Esophagus muscularis mucosa (tissue), 4 donors: Measurements from ENCODE around the gene C11orf65. TPM values are rescaled to one million over a fixed set of nuclear protein-coding genes. Genes with fewer than 3 reads are reported as not detected.
"Not testable (repeated sequence)": the region's sequence is repeated elsewhere in the genome, so short reads cannot be mapped to it uniquely, and the experiment has no call there.

Experiments
- DNase-seq: peaks from one replicate; pipeline ENCODE4 v3.0.0-alpha.2; 2017; ENCODE audit errors: extremely low spot score
- H3K27ac ChIP-seq, 4 donors: fragments of 200-600 bp; sonication (generic); replicated peaks in 1 of 4; 1 replicate in 3 of 4; 2 replicates in 1 of 4; pipeline ENCODE4 v1.5.1; 2016 to 2019; ENCODE audit warnings: mild to moderate bottlenecking in 1 of 4
- H3K27me3 ChIP-seq, 4 donors: fragments of 200-600 bp; sonication (generic); one replicate each; pipeline versions ENCODE4 v1.5.1 to v1.6.0; 2016 to 2019
- H3K36me3 ChIP-seq, 4 donors: fragments of 200-600 bp; sonication (generic); one replicate each; pipeline ENCODE4 v1.5.1; 2016 to 2019
- H3K4me1 ChIP-seq, 4 donors: fragments of 200-600 bp; sonication (generic); one replicate each; pipeline ENCODE4 v1.5.1; 2016 to 2019
- H3K4me3 ChIP-seq, 4 donors: fragments of 200-600 bp; sonication (generic); 1 replicate in 2 of 4; 2 replicates in 2 of 4; pipeline ENCODE4 v1.5.1; 2016 to 2019; ENCODE audit warnings: mild to moderate bottlenecking in 4 of 4, moderate library complexity in 1 of 4
- H3K9me3 ChIP-seq, 4 donors: fragments of 200-600 bp; sonication (generic); 1 replicate in 3 of 4; 2 replicates in 1 of 4; pipeline ENCODE4 v1.5.1; 2016 to 2019
- CTCF ChIP-seq, 3 experiments: fragments of 200-600 bp in 2 of 3; fragments of 450-650 bp in 1 of 3; sonication (generic) in 2 of 3; IDR thresholded peaks; one replicate each; pipeline ENCODE4 v1.5.1; 2017 to 2019; ENCODE audit warnings: antibody characterized with exemption in 3 of 3, mild to moderate bottlenecking in 2 of 3, moderate library complexity in 1 of 3
- EP300 ChIP-seq: sonication (generic); formaldehyde crosslinking; IDR thresholded peaks from one replicate; pipeline ENCODE4 v1.6.1; 2017; ENCODE audit warnings: antibody characterized with exemption
- POLR2A ChIP-seq: fragments of 450-650 bp; IDR thresholded peaks from one replicate; pipeline ENCODE4 v1.6.1; 2017; ENCODE audit warnings: antibody characterized with exemption, moderate library complexity, mild to moderate bottlenecking, low read depth
- POLR2AphosphoS5 ChIP-seq, 2 donors: sonication (generic); formaldehyde crosslinking; IDR thresholded peaks; one replicate each; pipeline ENCODE4 v1.6.1; 2017; ENCODE audit warnings: antibody characterized with exemption in 2 of 2
- WGBS: methylation state at CpG from one replicate; pipeline ENCODE4 v1.1.5; 2018; 5-methylcytosine and 5-hydroxymethylcytosine counted together
- intact Hi-C: fragments of 100-400 bp; cut with DNase I; formaldehyde crosslinking; loops from one replicate; pipeline ENCODE4 v1.15.1; 2023
- total RNA-seq, 4 donors: library from RNA; depleted of rRNA; stranded (reverse); fragments of >200 nt; gene quantifications; one replicate each; pipeline versions ENCODE4 v1.1.0 to v1.2.1, GENCODE V29; 2016

The C11orf65 gene
- total RNA-seq, 4 donors from 2014 or later = 0.06 to 0.63 (median 0.33) TPM; not detected in 1

GRCh38 chr11:108403052-108403451 lies 64.3 kb downstream of the C11orf65 start:
- H3K4me1 ChIP-seq = no peaks in the 10 kb centered on the region
- H3K9me3 ChIP-seq = no peaks in the 10 kb centered on the region
- WGBS = 84% methylated on average over 1 of the region's 1 CpG
- no peak overlapping the region for H3K27ac ChIP-seq
- no peaks in the 10 kb centered on the region for H3K36me3 ChIP-seq
- no peaks in the 10 kb centered on the region for H3K27me3 ChIP-seq
- no peak for TF ChIP-seq EP300
- no peak for TF ChIP-seq POLR2AphosphoS5 (IDR thresholded peaks at IDR 0.05)
- intact Hi-C loops = no loop called here
- no peak overlapping the region for H3K4me3 ChIP-seq
- DNase-seq = no peak

- no peaks in the 10 kb centered on the region for H3K27me3 ChIP-seq
- H3K27ac ChIP-seq = no peak overlapping the region
- no peaks in the 10 kb centered on the region for H3K9me3 ChIP-seq
- TF ChIP-seq EP300 (no peak), POLR2A (no peak), CTCF (IDR thresholded peaks at IDR 0.05) (no peak), POLR2AphosphoS5 (IDR thresholded peaks at IDR 0.05) (no peak)
- no peaks in the 10 kb centered on the region for H3K36me3 ChIP-seq
- no peak for DNase-seq
- no peak overlapping the region for H3K4me3 ChIP-seq
- intact Hi-C loops = no loop called here
- no peaks in the 10 kb centered on the region for H3K4me1 ChIP-seq
- 100% methylated on average over 1 of the region's 1 CpG for WGBS
Observed at GRCh38 chr11:108402241-108402640, 65.1 kb downstream of the C11orf65 start.

- no peak for DNase-seq
- Histone ChIP-seq H3K9me3 (no peaks in the 10 kb centered on the region), H3K4me3 (no peak overlapping the region), H3K4me1 (no peaks in the 10 kb centered on the region), H3K27ac (no peak overlapping the region), H3K27me3 (no peaks in the 10 kb centered on the region), H3K36me3 (no peaks in the 10 kb centered on the region)
- no peak for TF ChIP-seq CTCF (IDR thresholded peaks at IDR 0.05)
- no peak for TF ChIP-seq POLR2AphosphoS5 (IDR thresholded peaks at IDR 0.05)
- TF ChIP-seq POLR2A = no peak
- TF ChIP-seq EP300 = no peak
- intact Hi-C loops = no loop called here
- WGBS = 74% methylated on average over 6 of the region's 6 CpGs
Observed at GRCh38 chr11:108398439-108398838, 68.9 kb downstream of the C11orf65 start.

- H3K9me3 ChIP-seq, H3K27ac ChIP-seq, DNase-seq, intact Hi-C loops, H3K4me1 ChIP-seq, H3K4me3 ChIP-seq, H3K36me3 ChIP-seq, H3K27me3 ChIP-seq: not testable (repeated sequence)
- WGBS = 94% methylated on average over 6 of the region's 6 CpGs
Observed at GRCh38 chr11:108396672-108397071, 70.7 kb downstream of the C11orf65 start.

- no peak for DNase-seq
- WGBS = 100% methylated on average over 1 of the region's 4 CpGs
- Histone ChIP-seq H3K4me1 (no peaks in the 10 kb centered on the region), H3K9me3 (no peaks in the 10 kb centered on the region), H3K36me3 (no peaks in the 10 kb centered on the region), H3K27me3 (no peaks in the 10 kb centered on the region), H3K4me3 (no peak overlapping the region), H3K27ac (no peak overlapping the region)
- TF ChIP-seq CTCF (IDR thresholded peaks at IDR 0.05) (no peak), EP300 (no peak), POLR2A (no peak), POLR2AphosphoS5 (IDR thresholded peaks at IDR 0.05) (no peak)
- intact Hi-C loops = no loop called here
Observed at GRCh38 chr11:108394744-108395284, 72.5 kb downstream of the C11orf65 start.

- no peak for TF ChIP-seq CTCF (IDR thresholded peaks at IDR 0.05)
- TF ChIP-seq EP300 = no peak
- no peak for TF ChIP-seq POLR2AphosphoS5 (IDR thresholded peaks at IDR 0.05)
- no peak for TF ChIP-seq POLR2A
- H3K4me1 ChIP-seq = no peaks in the 10 kb centered on the region
- DNase-seq = no peak
- no peaks in the 10 kb centered on the region for H3K27me3 ChIP-seq
- intact Hi-C loops = no loop called here
- WGBS = 48% methylated on average over 1 of the region's 1 CpG
- H3K27ac ChIP-seq = no peak overlapping the region
- no peak overlapping the region for H3K4me3 ChIP-seq
- H3K9me3 ChIP-seq = no peaks in the 10 kb centered on the region
- H3K36me3 ChIP-seq = no peaks in the 10 kb centered on the region
Observed at GRCh38 chr11:108393046-108393445, 74.3 kb downstream of the C11orf65 start.
